Natural killer cell (primary cell): ENCODE data around the gene EPHB4. TPM values are rescaled to one million over a fixed set of nuclear protein-coding genes. Genes with fewer than 3 reads are reported as not detected.
A peak's percentile ranks its signal among the peaks of the same experiment; 100 is the strongest.

Source experiments
- ATAC-seq, 3 donors: fragments of 150-1000 bp in 2 of 3; fragments of 200-7000 bp in 1 of 3; cut with Tn5 transposase; 1 replicate in 1 of 3; 2 replicates in 2 of 3; pipeline ENCODE4 v1.10.0; 2021; ENCODE audit warnings: mild to moderate bottlenecking in 2 of 3, moderate library complexity in 2 of 3
- DNase-seq, 2 donors: peaks; one replicate each; pipeline versions ENCODE4 v3.0.0 to v3.0.0-alpha.2; 2013 to 2021; ENCODE audit warnings: mixed read lengths in 1 of 2
- H3K27ac ChIP-seq: one replicate; pipeline ENCODE4 v1.5.1; 2013; ENCODE audit warnings: mild to moderate bottlenecking, low read length
- H3K27me3 ChIP-seq: one replicate; pipeline ENCODE4 v1.6.1; 2013; ENCODE audit warnings: low read length; ENCODE audit not compliant: control insufficient read depth, insufficient read depth
- H3K36me3 ChIP-seq: one replicate; pipeline ENCODE4 v1.6.1; 2013; ENCODE audit warnings: low read length; ENCODE audit not compliant: control insufficient read depth, insufficient read depth
- H3K4me1 ChIP-seq: one replicate; pipeline ENCODE4 v1.6.1; 2013; ENCODE audit warnings: low read length; ENCODE audit not compliant: control insufficient read depth, insufficient read depth
- H3K4me3 ChIP-seq: one replicate; pipeline ENCODE4 v1.5.1; 2013; ENCODE audit warnings: low read length
- H3K9me3 ChIP-seq: one replicate; pipeline ENCODE4 v1.6.1; 2013; ENCODE audit warnings: low read length; ENCODE audit not compliant: control insufficient read depth, insufficient read depth
- H3K27ac Mint-ChIP-seq, 2 donors: one replicate each; pipeline ENCODE4 v1.8.0; 2022; ENCODE audit warnings: mild to moderate bottlenecking in 2 of 2, mixed read lengths in 2 of 2, moderate library complexity in 1 of 2
- H3K27me3 Mint-ChIP-seq, 2 donors: one replicate each; pipeline ENCODE4 v1.8.0; 2022; ENCODE audit warnings: low read depth in 2 of 2, mixed read lengths in 2 of 2
- H3K36me3 Mint-ChIP-seq: one replicate; pipeline ENCODE4 v1.8.0; 2022; ENCODE audit warnings: mixed read lengths
- H3K4me1 Mint-ChIP-seq, 2 donors: one replicate each; pipeline ENCODE4 v1.8.0; 2022; ENCODE audit warnings: mixed read lengths in 2 of 2
- H3K4me3 Mint-ChIP-seq: one replicate; pipeline ENCODE4 v1.8.0; 2022; ENCODE audit warnings: mild to moderate bottlenecking, moderate library complexity, mixed read lengths
- H3K9me3 Mint-ChIP-seq, 2 donors: one replicate each; pipeline ENCODE4 v1.8.0; 2022; ENCODE audit warnings: mixed read lengths in 2 of 2
- WGBS: methylation state at CpG from one replicate; pipeline ENCODE4 v1.1.7; 2013; ENCODE audit warnings: missing lambda C conversion rate; ENCODE audit not compliant: insufficient coverage; 5-methylcytosine and 5-hydroxymethylcytosine counted together
- intact Hi-C: fragments of 100-400 bp; cut with micrococcal nuclease; formaldehyde crosslinking; loops from one replicate; pipeline ENCODE4 v1.14.2; 2022
- total RNA-seq, 4 donors: library from RNA; stranded (reverse); fragments of 120-200 nt in 1 of 4; gene quantifications; one replicate each; pipeline versions ENCODE4 v1.2.3 to v1.2.4, GENCODE V29; 2013 to 2022
- TF ChIP-seq, protein P1 (sequence below): fragments of 200-600 bp; IDR thresholded peaks from one replicate; pipeline ENCODE4 v1.8.0; 2022; ENCODE audit warnings: antibody characterized with exemption

EPHB4 gene
- total RNA-seq, 3 donors from 2014 or later (not counting 1 experiment from before 2014, with no cell fraction given) = 0.66 to 1.5 (median 0.88) TPM

DNA sequence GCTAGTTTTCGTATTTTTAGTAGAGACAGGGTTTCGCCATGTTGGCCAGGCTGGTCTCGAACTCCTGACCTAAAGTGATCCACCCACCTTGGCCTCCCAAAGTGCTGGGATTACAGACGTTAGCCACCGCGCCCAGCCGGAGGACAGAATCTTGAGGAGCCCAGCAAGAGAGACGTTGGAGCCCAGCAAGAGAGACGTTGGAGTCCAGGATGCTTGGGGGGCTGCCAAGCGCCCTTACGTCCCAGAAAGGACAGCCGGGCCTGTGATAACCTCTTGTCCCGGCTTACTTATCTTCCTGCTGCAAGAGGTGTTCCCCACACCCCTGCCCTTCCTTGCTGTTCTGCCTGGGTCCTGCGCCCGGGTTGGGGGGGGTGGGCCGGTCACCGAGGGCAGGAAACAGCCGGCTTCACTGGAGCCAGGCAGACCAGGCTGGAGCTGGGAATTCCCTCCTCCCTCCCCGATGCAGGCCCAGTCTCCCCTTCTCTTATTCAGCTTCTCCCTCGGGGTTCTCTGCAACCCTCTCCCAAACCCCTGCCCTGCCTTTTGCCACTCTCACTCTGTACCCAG is 1.9 kb upstream of the EPHB4 start:
- intact Hi-C loops = no loop called here
- DNase-seq = no peak
- Histone ChIP-seq H3K4me3 (no peak overlapping the region), H3K36me3 (no peaks in the 10 kb centered on the region), H3K27me3 (peaks cover 17% of the 10 kb centered on the region), H3K4me1 (peaks cover 28% of the 10 kb centered on the region), H3K9me3 (no peaks in the 10 kb centered on the region), H3K27ac (no peak overlapping the region)
- Mint-ChIP-seq H3K4me1 (peaks cover 5 to 20% of the 10 kb centered on the region in 2 donors), H3K4me3 (peak overlapping the region; percentile 6), H3K27ac (no peak overlapping the region), H3K9me3 (no peaks in the 10 kb centered on the region), H3K27me3 (peaks cover 29 to 49% of the 10 kb centered on the region in 2 donors), H3K36me3 (no peaks in the 10 kb centered on the region)
- ATAC-seq = no peak
- TF ChIP-seq, protein P1, sequence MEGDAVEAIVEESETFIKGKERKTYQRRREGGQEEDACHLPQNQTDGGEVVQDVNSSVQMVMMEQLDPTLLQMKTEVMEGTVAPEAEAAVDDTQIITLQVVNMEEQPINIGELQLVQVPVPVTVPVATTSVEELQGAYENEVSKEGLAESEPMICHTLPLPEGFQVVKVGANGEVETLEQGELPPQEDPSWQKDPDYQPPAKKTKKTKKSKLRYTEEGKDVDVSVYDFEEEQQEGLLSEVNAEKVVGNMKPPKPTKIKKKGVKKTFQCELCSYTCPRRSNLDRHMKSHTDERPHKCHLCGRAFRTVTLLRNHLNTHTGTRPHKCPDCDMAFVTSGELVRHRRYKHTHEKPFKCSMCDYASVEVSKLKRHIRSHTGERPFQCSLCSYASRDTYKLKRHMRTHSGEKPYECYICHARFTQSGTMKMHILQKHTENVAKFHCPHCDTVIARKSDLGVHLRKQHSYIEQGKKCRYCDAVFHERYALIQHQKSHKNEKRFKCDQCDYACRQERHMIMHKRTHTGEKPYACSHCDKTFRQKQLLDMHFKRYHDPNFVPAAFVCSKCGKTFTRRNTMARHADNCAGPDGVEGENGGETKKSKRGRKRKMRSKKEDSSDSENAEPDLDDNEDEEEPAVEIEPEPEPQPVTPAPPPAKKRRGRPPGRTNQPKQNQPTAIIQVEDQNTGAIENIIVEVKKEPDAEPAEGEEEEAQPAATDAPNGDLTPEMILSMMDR = no peak
- WGBS = 50% methylated on average over 20 of the region's 20 CpGs

DNA sequence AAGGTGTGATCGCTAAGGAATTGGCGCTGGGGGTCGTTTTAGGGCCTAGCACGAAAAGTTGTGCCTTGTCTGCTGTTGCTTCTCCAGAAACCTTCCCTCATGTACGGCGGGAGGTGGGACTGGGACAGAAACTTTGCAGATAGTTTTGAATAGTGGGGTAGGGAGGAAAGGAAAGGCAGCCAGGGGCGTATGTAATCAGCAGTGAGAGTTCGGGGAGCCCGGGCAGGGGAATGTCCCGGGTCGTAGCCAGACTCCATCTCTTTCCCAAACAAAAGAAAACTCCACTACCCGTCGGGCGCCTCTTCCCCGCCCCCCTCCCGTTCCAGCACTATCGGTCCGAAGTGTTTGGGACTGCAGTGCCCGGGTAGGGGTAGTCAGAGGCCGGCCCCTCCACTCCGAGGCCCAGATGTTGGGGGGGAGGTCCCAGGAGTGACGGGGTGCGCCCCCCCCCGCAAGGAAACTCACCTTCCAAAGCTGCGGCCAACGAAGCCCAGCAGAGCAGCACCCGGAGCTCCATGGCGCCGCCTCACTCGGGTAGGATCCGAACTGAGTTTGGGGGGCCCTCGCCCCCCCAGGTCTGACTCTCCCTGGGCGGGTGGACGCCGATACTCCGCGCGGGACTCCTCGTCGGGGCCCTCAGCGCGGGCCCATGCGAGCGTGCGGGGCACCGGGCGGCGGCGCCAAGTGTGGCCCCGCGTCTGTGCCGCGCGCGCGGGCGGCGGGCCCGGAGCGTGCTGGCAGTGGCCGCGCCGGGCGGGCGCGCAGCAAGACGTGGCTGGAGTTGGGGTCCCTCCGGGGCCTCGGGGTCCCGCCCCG is 601 bp downstream of the EPHB4 start:
- Mint-ChIP-seq H3K36me3 (no peaks in the 10 kb centered on the region), H3K4me1 (peaks cover 5 to 20% of the 10 kb centered on the region in 2 donors), H3K9me3 (no peaks in the 10 kb centered on the region), H3K27me3 (peaks cover 29 to 57% of the 10 kb centered on the region in 2 donors), H3K27ac (no peak overlapping the region), H3K4me3 (peak overlapping the region; percentile 38)
- TF ChIP-seq, protein P1 = no peak
- intact Hi-C loops = no loop called here
- Histone ChIP-seq H3K9me3 (no peaks in the 10 kb centered on the region), H3K27me3 (peaks cover 17% of the 10 kb centered on the region), H3K4me3 (no peak overlapping the region), H3K27ac (no peak overlapping the region), H3K4me1 (peaks cover 28% of the 10 kb centered on the region), H3K36me3 (no peaks in the 10 kb centered on the region)
- no peak for DNase-seq
- peak in 1 of 3 donors; percentile 21 for ATAC-seq
- 3% methylated on average over 59 of the region's 71 CpGs for WGBS

- DNase-seq (no peak), ATAC-seq (peak in 1 of 3 donors; percentile 31)
- TF ChIP-seq, protein P1 = no peak
- no peak overlapping the region for H3K27ac Mint-ChIP-seq
- no peaks in the 10 kb centered on the region for H3K36me3 Mint-ChIP-seq
- peaks cover 5 to 20% of the 10 kb centered on the region in 2 donors for H3K4me1 Mint-ChIP-seq
- H3K4me3 Mint-ChIP-seq = peak overlapping the region; percentile 38
- Histone ChIP-seq H3K4me3 (no peak overlapping the region), H3K9me3 (no peaks in the 10 kb centered on the region), H3K4me1 (peaks cover 28% of the 10 kb centered on the region), H3K27me3 (peaks cover 17% of the 10 kb centered on the region), H3K27ac (no peak overlapping the region), H3K36me3 (no peaks in the 10 kb centered on the region)
- H3K9me3 Mint-ChIP-seq = no peaks in the 10 kb centered on the region
- intact Hi-C loops = no loop called here
- WGBS = 26% methylated on average over 16 of the region's 17 CpGs
- H3K27me3 Mint-ChIP-seq = peaks cover 29 to 54% of the 10 kb centered on the region in 2 donors
Observed at GRCh38 chr7:100825751-100826513, 1.4 kb downstream of the EPHB4 start.
